ENCODE results near the gene LY6G5C.
A peak's percentile ranks its signal among the peaks of the same experiment; 100 is the strongest.
"Not testable (repeated sequence)": the region's sequence is repeated elsewhere in the genome, so short reads cannot be mapped to it uniquely, and the experiment has no call there.

The LY6G5C gene

GRCh38 chr6:31713991-31714684 is 33.3 kb upstream of the LY6G5C start:
- DNase-seq: no peak

DNA sequence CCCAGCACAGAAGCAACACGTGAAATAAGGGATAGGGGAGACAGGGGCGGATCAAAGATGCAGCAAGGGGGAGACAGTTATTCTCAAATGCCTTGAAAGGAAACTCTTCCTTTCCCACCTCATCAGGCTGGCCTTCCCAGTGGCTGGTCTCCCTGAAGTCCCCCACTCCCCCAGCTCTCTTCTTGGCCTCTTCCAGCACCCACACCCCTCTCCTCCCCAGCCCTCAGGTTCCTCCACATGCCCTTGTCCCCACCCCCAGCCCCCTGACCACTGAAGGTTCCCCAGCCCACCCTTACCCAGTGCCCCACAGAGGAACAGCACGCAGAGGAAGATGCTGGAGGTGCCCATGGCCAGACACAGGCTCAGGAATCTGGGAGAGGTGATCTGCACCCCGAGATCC is 32.6 kb upstream of the LY6G5C start:
- no peak for DNase-seq

DNA sequence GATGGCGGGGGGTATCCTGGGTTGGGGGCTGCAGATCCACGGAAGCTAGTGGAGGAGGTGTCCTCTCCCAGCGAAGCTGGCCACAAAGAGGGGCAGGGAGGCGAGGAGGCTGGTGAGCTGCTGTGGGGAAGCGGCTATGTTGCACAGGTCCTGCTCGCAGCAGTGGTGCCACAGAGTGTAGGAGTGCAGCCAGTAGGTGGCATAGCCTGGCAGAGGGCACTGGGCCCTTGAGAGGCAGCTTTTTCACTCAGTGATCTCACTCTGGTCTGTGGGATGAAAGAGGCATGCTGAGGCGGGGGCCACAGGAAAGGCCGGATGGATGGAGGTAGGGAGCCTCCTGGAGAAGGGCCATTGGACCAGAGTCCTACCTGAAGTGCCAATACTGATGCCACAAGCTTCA is 31.4 kb upstream of the LY6G5C start:
- no peak for DNase-seq

DNA sequence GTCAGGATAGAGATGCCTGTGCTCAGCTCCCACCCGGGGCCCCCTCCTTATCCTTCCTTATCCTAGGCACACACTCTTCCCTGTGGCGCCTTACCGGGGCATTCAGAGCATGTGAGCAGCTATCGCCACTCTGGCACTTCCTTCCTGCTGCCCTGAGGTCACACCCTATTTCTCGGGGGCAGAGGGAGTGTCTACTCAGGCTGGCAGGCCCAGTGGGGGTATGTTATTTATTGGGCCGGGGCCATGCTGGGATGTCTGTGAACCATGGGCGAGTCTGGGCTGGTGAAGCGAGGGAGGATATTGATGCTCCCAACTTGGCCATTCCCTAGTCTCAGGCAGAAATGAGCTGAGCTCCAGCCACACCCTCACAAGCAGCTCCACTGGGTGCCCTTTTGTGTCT is 30.4 kb upstream of the LY6G5C start:
- DNase-seq: no peak

GRCh38 chr6:31710523-31711219 is 29.8 kb upstream of the LY6G5C start:
- DNase-seq: no peak

GRCh38 chr6:31709157-31709556 is 28.3 kb upstream of the LY6G5C start:
- DNase-seq: not testable (repeated sequence)

GRCh38 chr6:31708224-31708623 is 27.4 kb upstream of the LY6G5C start:
- DNase-seq: no peak

DNA sequence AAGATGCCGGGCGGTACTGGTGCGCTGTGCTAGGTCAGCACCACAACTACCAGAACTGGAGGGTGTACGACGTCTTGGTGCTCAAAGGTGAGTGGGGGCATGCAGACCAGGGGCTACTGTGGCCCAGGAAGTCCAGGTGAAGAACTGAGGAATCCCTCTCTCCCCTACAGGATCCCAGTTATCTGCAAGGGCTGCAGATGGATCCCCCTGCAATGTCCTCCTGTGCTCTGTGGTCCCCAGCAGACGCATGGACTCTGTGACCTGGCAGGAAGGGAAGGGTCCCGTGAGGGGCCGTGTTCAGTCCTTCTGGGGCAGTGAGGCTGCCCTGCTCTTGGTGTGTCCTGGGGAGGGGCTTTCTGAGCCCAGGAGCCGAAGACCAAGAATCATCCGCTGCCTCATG is 26.8 kb upstream of the LY6G5C start:
- no peak for DNase-seq

GRCh38 chr6:31706599-31706998 is 25.7 kb upstream of the LY6G5C start, which contains the start of gene LY6G6F:
TSS of gene LY6G6F (plus strand) at chr6:31706866. CDS start at chr6:31706907, 41 bp downstream.
- DNase-seq: no peak

GRCh38 chr6:31705931-31706330 is 25.1 kb upstream of the LY6G5C start:
- no peak for DNase-seq

GRCh38 chr6:31702819-31703716 is 22.2 kb upstream of the LY6G5C start, which contains the start of gene ABHD16A:
TSS of gene ABHD16A (minus strand) at chr6:31703324. CDS start at chr6:31703281, 43 bp downstream.
- peak; percentile 94 for DNase-seq

DNA sequence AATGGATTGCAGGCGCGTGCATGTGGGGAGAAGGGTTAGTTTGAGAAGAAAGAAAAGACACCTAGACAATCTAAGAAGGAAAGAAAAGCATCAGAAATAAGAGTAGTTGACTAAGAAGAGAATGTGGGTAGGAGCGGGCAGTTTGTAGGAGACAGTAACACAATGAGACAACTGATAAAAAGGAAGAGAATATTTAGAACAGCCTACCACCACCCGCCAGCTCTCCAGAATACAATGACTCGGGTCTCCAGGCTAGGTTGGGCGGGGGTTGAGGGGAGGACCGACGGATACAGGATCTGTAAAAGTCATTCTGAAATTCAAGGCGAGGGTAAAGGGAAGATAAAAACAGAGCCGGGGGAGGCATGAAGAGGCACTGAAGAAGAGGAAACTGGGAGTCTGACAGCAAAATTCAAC is 21.5 kb upstream of the LY6G5C start:
- no peak for DNase-seq

GRCh38 chr6:31701666-31702404 is 21.0 kb upstream of the LY6G5C start:
- peak; percentile 40 for DNase-seq

- DNase-seq: no peak
Observed at GRCh38 chr6:31700740-31701401, 20.0 kb upstream of the LY6G5C start.

- DNase-seq: no peak
Observed at GRCh38 chr6:31697555-31697954, 16.7 kb upstream of the LY6G5C start.

DNA sequence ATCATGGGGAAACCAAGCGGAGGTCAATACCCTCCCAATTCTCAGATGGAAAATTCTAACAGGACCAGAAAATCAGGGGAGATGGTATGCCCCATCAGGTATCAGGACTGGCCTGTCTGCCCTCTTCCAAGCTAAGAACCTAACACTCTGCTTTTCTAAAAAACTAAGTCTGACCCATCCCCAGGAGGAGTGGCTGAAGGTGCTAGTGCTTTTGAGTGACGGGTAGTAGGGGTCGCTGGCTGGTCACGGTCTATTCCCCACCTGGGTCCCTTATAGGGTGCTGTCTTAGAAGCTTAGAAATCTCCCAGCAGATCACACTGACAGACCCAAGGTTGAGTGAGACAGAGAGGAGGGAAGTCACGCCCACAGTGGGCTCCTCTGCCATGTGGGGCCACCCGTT is 12.7 kb upstream of the LY6G5C start:
- DNase-seq: no peak

- DNase-seq: no peak
Observed at GRCh38 chr6:31692886-31693285, 12.0 kb upstream of the LY6G5C start.

DNA sequence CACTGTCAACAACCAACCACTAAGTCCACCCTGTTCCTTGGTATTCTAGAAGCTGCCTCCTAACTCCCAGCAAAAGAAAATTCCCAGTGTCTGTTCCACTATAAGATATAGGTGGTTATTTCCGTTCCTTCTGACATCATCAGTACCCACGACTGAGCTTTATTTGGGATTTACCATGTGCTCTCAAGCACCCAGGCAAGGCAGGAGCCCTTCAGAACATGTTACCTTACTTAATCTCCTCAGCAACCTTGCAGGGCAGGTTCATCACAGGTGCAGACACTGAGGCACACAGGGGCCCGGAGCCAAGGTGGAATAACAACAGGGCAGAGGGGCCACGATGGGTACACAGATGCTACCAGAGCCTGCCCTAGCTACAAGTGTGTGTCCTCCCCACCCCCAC is 11.5 kb upstream of the LY6G5C start:
- DNase-seq: no peak

GRCh38 chr6:31691564-31692108 is 10.8 kb upstream of the LY6G5C start:
- no peak for DNase-seq

GRCh38 chr6:31691078-31691463 is 10.2 kb upstream of the LY6G5C start:
- no peak for DNase-seq

- no peak for DNase-seq
Observed at GRCh38 chr6:31690231-31691077, 9.6 kb upstream of the LY6G5C start.

Measured in DMS 273 treated with DMSO at 0.1 percent for 48 hours (cell line).